Activated gamma-delta T cell treated with anti-CD3 and anti-CD28 coated beads, Interleukin-2, amount 50 U/mL, for 16 hours (primary cell): Measurements from ENCODE around the gene RSPO4.
"Not testable (repeated sequence)": the region's sequence is repeated elsewhere in the genome, so short reads cannot be mapped to it uniquely, and the experiment has no call there.

Source experiments
- DNase-seq: peaks from one replicate; pipeline ENCODE4 v3.0.0-alpha.2; 2020; ENCODE audit warnings: low read depth

RSPO4 gene

GRCh38 chr20:1001911-1002681 is at the start of gene RSPO4:
Gene RSPO4 (minus strand): TSS chr20:1002311. CDS start chr20:1002164, 147 bp downstream.
- no peak for DNase-seq

- no peak for DNase-seq
Observed at GRCh38 chr20:1050440-1050839, 48.3 kb upstream of the RSPO4 start.

- no peak for DNase-seq
Observed at GRCh38 chr20:1045860-1046418, 43.8 kb upstream of the RSPO4 start.

DNA sequence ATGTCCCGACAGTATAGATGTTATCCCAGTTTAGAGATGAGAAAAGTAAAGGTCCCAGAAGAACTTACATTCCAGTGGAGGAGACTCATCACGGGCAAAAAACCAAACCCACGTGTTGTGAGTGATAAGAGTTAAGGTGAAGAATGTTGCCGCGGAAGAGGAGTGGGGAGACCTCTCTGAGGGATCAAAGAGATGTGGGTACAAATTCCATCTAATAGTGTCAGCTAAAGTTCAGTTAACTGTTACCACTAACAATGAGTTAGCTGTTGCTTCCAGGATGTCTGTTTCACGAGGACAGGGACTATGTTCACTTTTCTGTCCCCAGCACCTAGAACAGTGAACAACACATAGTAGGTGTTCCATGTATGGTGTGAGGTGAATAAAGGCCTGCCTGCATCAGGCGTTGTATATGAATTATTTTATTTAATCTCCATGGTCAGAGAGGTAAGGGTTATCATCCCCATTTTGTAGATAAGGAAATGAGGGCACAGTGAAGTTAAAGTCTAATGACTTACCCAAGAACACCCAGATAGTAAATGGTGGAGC is 39.8 kb upstream of the RSPO4 start:
- DNase-seq, result no peak

- DNase-seq, result no peak
Observed at GRCh38 chr20:1038205-1038604, 36.1 kb upstream of the RSPO4 start.

DNA sequence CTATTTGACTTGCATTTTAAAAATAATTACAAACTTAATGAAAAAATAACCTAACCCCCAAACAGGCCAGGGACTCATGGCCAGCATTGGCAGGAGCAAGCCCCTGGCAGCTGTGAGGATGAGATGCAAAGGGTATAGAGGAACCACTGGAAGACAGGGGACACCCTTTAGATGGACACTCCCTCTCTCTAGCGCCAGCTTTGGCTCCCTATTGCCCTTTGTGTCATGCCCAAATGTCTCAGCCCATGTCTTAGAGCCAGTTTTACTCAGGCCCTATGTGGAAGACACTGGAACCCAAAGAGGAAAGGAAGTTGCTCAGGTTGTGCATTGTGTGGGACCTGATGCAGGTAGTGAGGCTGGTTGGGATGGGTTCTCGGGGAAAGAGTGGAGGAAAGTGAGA is 34.9 kb upstream of the RSPO4 start:
- DNase-seq, result no peak

DNA sequence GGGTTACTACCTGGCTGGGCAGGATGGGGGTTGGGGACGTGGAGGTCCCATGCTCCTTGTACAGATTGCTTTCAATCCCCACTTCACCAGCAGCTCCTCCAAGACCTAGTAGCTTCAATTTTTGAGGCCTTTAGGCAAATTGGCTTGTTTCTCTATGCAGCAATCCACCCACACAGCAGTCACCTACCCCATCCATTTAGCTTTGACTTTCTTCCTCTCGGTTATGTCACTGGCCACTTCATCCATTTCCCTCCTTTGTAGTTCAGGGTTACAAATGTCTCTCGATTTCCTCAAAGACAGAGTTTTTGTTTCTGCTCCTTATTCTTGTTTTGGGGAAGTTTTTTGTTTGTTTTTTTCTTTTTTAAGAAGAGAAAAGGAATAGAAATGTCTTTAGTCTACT is 33.4 kb upstream of the RSPO4 start:
- no peak for DNase-seq

DNA sequence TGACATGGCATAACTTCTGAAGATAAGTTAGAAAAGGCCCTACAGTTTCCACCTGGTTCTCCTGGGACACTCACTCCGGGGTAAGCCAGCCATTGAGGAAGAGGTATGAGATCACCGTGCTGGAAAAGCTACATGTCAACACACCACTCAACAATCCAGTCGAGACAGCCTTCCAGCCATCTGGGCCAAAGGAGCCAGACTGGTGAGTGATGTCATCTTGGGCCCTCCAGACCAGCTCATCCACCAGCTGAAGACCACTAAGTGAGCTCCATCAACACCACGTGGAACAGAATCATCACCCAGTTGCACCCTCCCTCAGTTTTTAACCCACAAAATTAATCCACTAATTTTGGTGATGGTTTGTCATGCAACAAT is 32.3 kb upstream of the RSPO4 start:
- DNase-seq, result no peak

DNA sequence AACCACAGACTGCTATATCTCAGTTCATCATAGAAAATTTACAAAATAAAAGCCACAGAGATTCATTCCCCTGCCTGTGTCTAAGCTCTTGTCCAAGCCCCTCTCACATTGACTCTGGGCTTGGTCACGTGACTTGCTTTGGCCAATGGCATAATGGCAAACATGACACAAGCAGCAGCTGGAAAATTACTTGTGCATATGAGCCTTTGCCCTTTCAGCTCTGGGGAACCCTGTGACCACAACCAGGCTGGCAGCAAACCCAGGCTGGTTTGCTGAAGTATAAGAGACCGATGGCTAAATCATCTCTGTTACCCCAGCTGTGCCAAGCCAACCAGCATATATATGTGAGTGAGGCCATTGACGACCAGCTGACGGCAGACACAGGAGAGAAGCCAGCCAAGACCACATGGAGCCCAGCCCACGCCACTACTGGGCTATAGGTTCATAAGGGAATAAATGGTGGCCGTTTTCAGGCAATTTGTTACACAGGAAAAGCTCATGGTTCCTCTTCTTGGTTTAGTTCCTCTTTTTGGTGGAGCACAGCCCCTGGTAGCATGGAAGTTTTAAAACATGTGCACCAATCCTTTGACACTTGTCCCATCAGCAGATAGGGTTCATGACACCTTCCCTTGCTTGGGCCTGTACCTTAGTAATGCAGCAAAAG is 31.8 kb upstream of the RSPO4 start:
- DNase-seq, result no peak

DNA sequence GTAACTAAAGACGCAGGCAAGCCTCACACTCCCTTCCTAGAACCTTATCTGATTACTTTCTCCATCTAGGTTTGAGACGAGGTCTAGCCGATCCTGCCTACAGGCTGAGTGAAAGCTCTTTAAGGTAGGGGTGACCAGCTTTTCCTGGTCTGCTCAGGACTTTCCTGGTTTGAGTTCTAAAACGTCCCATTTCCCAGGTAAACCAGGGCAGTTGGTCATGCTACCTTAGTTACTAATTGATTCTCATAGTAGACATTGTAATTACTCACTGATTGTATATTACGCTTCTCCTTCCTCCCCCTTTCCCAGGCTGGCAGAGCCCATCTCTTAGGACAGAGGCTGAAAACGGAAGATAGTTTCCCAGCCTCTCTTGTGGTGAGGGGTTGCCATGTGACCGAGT is 27.9 kb upstream of the RSPO4 start:
- DNase-seq, result no peak

DNA sequence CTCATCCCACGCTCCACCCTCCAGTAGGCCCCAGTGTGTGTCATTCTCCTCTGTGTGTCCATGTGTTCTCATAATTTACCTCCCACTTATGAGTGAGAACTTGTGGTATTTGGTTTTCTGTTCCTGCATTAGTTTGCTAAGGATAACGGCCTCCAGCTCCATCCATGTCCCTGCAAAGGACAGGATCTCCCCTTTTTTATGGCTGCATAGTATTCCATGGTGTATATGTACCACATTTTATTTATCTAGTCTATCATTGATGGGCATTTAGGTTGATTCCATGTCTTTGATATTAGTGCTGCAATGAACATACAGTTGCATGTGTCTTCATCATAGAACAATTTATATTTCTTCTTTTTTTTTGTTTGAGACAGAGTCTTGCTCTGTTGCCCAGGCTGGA is 24.1 kb upstream of the RSPO4 start:
- not testable (repeated sequence) for DNase-seq

- DNase-seq, result no peak
Observed at GRCh38 chr20:1022871-1023270, 20.8 kb upstream of the RSPO4 start.

- DNase-seq, result no peak
Observed at GRCh38 chr20:1020614-1021013, 18.5 kb upstream of the RSPO4 start.

- no peak for DNase-seq
Observed at GRCh38 chr20:1019344-1019743, 17.2 kb upstream of the RSPO4 start.

DNA sequence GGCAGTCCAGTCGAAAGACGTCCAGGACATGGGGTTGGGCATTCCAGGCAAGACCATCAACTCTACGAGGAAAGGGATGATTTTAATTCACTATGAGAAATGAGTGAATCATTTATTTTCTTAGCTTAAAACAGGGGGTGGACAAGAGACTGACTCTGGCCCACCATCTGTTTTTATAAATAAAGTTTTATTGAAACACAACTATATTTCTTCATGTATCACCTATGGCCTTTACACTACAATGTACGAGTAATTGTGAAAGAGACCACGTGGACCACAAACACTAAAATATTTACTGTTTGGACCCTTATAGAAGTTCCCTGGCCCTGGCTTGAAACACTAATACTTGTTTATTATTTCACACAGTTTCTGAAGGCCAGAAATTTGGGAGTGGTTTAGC is 15.6 kb upstream of the RSPO4 start:
- DNase-seq, result no peak

DNA sequence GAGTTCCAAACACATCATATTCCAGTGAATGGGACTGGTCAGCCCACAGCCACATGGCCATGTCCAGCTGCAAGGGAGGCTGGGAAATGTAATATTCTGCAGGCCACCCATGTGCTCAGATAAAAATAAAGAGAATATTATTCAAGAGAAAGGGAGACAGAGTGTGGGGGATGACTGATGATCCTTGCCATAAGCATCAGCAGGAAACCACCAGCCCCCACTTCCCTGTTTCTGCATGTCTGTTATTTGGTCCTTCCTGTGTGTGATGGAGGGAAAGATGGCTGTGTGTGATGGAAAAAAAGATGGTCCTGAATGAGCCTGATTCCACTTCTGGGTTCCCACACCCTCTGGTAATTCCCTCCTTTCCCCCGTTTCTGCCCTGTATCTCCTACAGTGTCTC is 13.1 kb upstream of the RSPO4 start:
- no peak for DNase-seq

DNA sequence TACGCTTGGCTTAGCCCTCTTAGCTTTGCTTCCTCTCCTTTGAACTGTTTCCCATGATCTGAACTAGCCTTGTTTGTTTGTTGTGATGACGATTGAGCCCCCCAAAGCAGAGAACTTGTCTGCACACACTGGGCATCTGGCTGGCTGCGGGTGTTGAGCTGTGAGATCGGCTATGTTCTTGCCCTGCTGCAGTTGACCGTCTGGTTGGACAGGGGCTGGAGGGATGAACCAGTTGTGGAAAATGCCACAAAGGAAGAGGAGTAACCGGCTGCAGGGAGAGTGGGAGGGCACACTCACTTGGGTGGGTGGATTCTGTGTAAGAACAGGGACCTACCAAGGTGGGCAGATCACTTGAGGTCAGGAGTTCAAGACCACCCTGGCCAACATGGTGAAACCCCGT is 12.4 kb upstream of the RSPO4 start:
- DNase-seq, result no peak

DNA sequence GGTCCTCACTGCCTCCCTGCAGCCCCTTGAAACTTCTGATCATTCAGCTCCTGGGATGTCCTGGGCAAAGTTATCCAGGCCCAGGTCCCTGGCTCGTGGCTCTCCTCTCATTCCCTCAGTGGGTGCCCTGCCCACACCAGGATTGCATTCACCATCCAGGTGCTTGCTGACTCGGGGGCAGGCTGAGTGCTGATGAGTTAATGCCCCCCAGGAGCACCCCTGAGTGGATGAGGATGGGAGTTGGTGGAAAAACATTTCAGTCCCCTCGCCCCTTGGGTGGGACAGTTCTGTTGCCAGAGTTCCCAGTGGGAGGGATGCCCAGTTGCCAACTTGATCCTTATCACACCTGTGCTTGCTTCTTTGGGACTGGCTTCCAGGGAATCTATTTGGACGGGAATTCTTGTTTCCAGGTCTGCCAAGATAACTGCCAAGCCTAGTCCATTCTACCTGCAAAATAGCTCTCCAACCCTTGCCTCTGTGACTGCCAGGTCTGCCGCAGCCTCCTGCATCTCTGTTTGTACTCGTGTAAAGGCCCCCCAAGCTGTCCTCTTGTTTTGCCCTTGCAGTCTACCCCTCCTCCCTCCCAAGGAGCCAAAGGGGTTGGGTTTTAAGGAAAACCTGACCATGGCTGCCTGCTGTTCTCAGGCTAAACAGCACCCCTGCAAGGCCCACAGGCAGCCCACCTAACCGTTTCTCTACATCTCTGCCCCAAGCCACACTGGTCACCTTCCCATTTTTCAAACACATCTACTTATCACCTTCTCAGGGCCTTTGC is 11.6 kb upstream of the RSPO4 start:
- no peak for DNase-seq

GRCh38 chr20:1012359-1013168 is 10.5 kb upstream of the RSPO4 start:
- no peak for DNase-seq

DNA sequence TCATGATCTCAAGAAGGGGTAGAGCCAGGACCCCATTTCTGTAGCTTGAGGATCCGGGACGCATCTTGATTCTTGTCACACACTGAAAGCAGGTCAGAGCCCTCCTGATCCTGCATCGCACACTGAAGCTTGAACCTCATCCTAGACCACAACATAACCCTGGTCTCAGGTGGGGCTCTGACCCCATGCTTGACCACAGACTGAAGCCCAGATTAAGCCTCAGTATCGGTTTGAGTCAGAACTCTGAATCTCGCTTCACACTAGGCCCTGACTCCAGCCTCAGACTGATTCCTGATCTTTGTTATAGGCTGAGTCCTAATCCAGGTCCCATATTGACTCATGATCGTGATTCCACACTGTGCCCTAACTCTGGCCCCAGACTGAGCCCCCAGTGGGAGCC is 8.5 kb upstream of the RSPO4 start:
- DNase-seq, result no peak

DNA sequence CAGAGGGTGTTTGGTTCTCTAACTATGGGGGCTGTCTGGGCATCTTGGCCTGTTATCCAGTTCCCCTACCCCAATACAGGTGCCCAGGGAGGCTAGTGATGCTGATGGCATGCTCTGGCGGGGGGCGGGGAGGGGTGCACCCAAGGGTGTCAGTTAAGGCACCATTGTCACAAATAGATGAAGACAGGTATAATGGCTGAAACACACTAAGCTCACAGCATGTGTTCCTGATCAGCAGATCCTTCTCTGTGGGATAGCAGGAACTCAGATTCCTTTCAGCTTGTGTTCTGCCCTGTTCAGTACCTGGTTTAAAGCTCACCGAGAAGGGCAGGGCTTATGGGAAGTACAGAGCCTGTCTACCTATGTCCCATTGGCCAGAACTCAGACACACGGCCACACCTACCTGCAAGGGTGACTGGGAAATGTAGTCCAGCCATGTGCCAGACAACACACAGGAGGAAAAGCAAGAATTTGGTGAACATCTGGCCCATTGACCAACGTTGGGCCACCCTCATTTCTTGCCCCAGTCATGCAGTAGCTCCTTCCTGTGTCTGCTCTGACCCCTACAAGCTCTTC is 3.4 kb upstream of the RSPO4 start:
- DNase-seq, result no peak
